NT2/D1 (cell line): ENCODE results near the gene TPK1.

Source experiments
- SUZ12 ChIP-seq: IDR thresholded peaks from 2 replicates; pipeline ENCODE4 v1.6.1; 2011; ENCODE audit not compliant: insufficient read length, insufficient read depth; ENCODE audit errors: extremely low read depth
- ZNF274 ChIP-seq: IDR thresholded peaks from 2 replicates; pipeline ENCODE4 v1.6.1; 2011; ENCODE audit warnings: mild to moderate bottlenecking, low read depth, low read length

DNA sequence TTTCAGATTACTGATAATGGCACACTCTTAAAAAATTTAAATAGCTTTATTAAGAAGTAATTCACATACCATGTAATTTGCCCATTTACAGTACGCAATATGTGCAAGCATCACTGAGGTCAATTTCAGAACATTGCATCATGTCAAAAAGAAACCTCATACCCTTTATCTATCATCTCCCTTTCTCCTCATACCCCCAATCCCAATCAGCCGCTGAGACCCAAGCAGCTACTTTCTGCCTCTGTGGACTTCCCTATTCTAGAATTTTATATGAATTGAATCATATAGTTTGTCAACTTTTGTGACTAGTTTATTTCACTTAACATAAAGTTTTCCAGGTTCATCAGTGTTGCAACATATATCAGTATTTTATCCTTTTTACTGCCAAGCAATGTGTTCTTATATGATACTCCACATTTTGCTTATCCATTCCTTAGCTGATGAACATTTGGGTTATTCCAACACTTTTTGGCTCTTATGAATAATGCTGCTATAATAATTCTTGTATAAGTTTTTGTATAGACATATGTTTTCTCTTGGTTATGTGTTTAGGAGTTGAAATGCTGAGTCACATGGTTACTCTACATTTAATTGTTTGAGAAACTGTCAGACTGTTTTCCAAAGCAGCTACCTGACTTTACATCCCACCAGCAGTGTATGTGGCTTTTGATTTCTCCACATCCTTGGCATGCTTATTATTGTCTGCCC, 26.9 kb upstream of the TPK1 start:
- TF ChIP-seq ZNF274 (no peak), SUZ12 (no peak)
